ENCODE results near the gene ANGEL2. TPM values are rescaled to one million over a fixed set of nuclear protein-coding genes. Genes with fewer than 3 reads are reported as not detected.
"Not testable (repeated sequence)": the region's sequence is repeated elsewhere in the genome, so short reads cannot be mapped to it uniquely, and the experiment has no call there.

ANGEL2 gene
- total and polyA plus RNA-seq, 7 experiments from 2014 or later = 22.2 to 96.5 (median 63.4) TPM

DNA sequence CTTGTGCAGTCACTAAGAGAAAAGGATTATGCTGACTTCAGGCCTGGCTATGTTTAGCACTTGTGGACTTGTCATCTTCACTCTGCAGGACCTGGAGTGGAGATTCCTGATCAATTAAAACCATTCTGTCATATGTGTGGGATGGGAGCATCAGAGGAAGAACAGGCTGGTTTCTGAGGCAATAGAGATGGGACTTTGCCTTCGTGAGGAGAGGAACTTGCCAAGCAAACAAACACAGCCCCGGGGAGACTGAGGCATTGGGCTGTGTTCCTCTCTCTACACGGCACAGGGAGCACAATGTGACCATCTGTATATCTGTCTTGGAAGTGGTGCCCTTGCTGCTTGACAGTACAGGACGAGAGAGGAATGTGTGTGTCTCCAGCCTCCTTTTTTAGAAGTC lies 42.2 kb downstream of the ANGEL2 start:
- H3K27ac ChIP-seq (ENCODE audit: low read depth, low read length) = no peak overlapping the region

DNA sequence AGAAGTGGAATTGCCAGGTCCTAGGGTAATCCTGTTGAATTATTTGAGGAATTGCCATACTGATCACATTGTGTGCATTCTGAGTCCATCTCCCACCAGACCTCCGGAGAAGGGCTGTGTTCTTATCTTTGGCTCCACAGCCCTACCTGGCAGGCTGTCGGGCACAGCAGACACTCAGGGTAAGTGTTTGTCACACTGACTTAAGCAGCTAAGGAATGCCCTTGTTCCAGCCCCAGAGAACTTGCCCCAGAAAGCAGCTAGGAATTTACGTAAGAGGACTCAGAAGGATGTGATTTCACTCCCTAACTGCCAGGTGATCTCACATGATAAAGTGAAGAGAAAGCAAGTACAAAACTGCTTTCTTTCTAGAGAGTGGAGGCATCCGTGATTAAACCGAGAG lies 44.4 kb downstream of the ANGEL2 start:
- intact Hi-C loops (cut with micrococcal nuclease) = no loop called here
- DNase-seq = no peak
- Mint-ChIP-seq H3K36me3 (peaks cover 0 to 3% (median 0%) of the 10 kb centered on the region in 5 donors), H3K4me3 (no peak overlapping the region), H3K9me3 (no peaks in the 10 kb centered on the region), H3K27me3 (peaks cover 4 to 28% (median 11%) of the 10 kb centered on the region in 5 donors), H3K27ac (no peak overlapping the region), H3K4me1 (peaks cover 0 to 5% (median 3%) of the 10 kb centered on the region in 7 donors)
- ChIA-PET POLR2A (no interaction called here), CTCF (no interaction called here)
- H3K27ac ChIP-seq (ENCODE audit: low read depth, low read length) = no peak overlapping the region
- ATAC-seq = no peak
- H3K4me1 ChIP-seq (ENCODE audit: control insufficient read depth in 2 of 2, insufficient read depth in 2 of 2, low read length in 2 of 2) = no peaks in the 10 kb centered on the region
- no peaks in the 10 kb centered on the region for H3K9me3 ChIP-seq (ENCODE audit: control insufficient read depth in 2 of 3, low read length in 3 of 3)
- H3K27me3 ChIP-seq (ENCODE audit: control insufficient read depth in 2 of 2, insufficient read depth in 2 of 2, low read length in 2 of 2) = no peaks in the 10 kb centered on the region
- no peak overlapping the region for H3K4me3 ChIP-seq (ENCODE audit: low read length)
- no peaks in the 10 kb centered on the region for H3K36me3 ChIP-seq (ENCODE audit: control insufficient read depth in 2 of 3, insufficient read depth in 3 of 3, low read length in 3 of 3)

More for the DNA sequence above, 42.2 kb downstream of the ANGEL2 start:
- no peaks in the 10 kb centered on the region for H3K9me3 Mint-ChIP-seq
- no peak overlapping the region for H3K4me3 Mint-ChIP-seq
- H3K4me1 ChIP-seq (ENCODE audit: control insufficient read depth in 2 of 2, insufficient read depth in 2 of 2, low read length in 2 of 2) = no peaks in the 10 kb centered on the region
- intact Hi-C loops (cut with micrococcal nuclease) = no loop called here
- H3K4me3 ChIP-seq (ENCODE audit: low read length) = no peak overlapping the region
- CTCF ChIA-PET = no interaction called here
- H3K36me3 ChIP-seq (ENCODE audit: control insufficient read depth in 2 of 3, insufficient read depth in 3 of 3, low read length in 3 of 3) = no peaks in the 10 kb centered on the region
- POLR2A ChIA-PET = no interaction called here
- peaks cover 0 to 3% (median 0%) of the 10 kb centered on the region in 7 donors for H3K4me1 Mint-ChIP-seq
- no peaks in the 10 kb centered on the region for H3K9me3 ChIP-seq (ENCODE audit: control insufficient read depth in 2 of 3, low read length in 3 of 3)
- no peak overlapping the region for H3K27ac Mint-ChIP-seq
- peaks cover 0 to 17% (median 4%) of the 10 kb centered on the region in 5 donors for H3K27me3 Mint-ChIP-seq
- ATAC-seq (no peak), DNase-seq (no peak)
- no peaks in the 10 kb centered on the region for H3K36me3 Mint-ChIP-seq
- H3K27me3 ChIP-seq (ENCODE audit: control insufficient read depth in 2 of 2, insufficient read depth in 2 of 2, low read length in 2 of 2) = no peaks in the 10 kb centered on the region

- intact Hi-C loops (cut with micrococcal nuclease) = no loop called here
- Histone ChIP-seq H3K9me3 (ENCODE audit: control insufficient read depth in 2 of 3, low read length in 3 of 3) (no peaks in the 10 kb centered on the region), H3K4me1 (ENCODE audit: control insufficient read depth in 2 of 2, insufficient read depth in 2 of 2, low read length in 2 of 2) (no peaks in the 10 kb centered on the region), H3K36me3 (ENCODE audit: control insufficient read depth in 2 of 3, insufficient read depth in 3 of 3, low read length in 3 of 3) (no peaks in the 10 kb centered on the region), H3K27me3 (ENCODE audit: control insufficient read depth in 2 of 2, insufficient read depth in 2 of 2, low read length in 2 of 2) (peaks cover 0 to 4% of the 10 kb centered on the region in 2 donors), H3K4me3 (ENCODE audit: low read length) (no peak overlapping the region), H3K27ac (ENCODE audit: low read depth, low read length) (no peak overlapping the region)
- H3K4me3 Mint-ChIP-seq = no peak overlapping the region
- H3K27ac Mint-ChIP-seq = no peak overlapping the region
- H3K36me3 Mint-ChIP-seq = peaks cover 0 to 3% (median 0%) of the 10 kb centered on the region in 5 donors
- H3K9me3 Mint-ChIP-seq = no peaks in the 10 kb centered on the region
- ChIA-PET POLR2A (no interaction called here), CTCF (no interaction called here)
- no peak for DNase-seq
- H3K4me1 Mint-ChIP-seq = peaks cover 0 to 5% (median 0%) of the 10 kb centered on the region in 7 donors
- H3K27me3 Mint-ChIP-seq = peaks cover 8 to 35% (median 13%) of the 10 kb centered on the region in 5 donors
- no peak for ATAC-seq
Measured at GRCh38 chr1:212970085-212970484, 45.6 kb downstream of the ANGEL2 start.

DNA sequence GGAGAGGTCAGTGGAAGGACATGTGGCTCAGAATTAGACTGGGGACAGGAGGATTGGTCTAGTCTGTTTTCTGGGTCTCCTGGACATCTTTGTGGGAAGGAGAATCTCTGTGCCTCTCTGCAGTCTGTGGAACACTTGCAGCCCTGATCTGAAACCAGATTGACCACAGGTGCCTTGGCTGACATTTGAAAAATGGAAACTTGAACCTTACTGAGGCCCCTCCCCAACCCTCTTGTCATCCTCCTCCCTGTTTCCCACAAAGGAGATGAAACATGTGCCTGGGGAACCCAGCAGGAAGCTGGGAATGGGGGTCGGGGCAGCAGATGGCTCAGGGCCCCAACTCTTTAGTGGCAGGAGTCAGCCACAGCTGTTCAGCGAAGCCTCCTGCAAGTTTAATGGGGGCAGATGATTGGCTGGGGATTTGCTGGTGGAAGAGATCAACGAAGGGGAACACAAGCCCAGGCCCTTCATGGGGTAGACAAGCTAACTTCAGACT lies 47.3 kb downstream of the ANGEL2 start:
- intact Hi-C loops (cut with micrococcal nuclease) = no loop called here
- no peaks in the 10 kb centered on the region for H3K9me3 ChIP-seq (ENCODE audit: control insufficient read depth in 2 of 3, low read length in 3 of 3)
- no peak for DNase-seq
- no peaks in the 10 kb centered on the region for H3K36me3 ChIP-seq (ENCODE audit: control insufficient read depth in 2 of 3, insufficient read depth in 3 of 3, low read length in 3 of 3)
- no peak overlapping the region for H3K4me3 ChIP-seq (ENCODE audit: low read length)
- Mint-ChIP-seq H3K36me3 (peaks cover 0 to 3% (median 0%) of the 10 kb centered on the region in 5 donors), H3K9me3 (peaks cover 0 to 1% (median 0%) of the 10 kb centered on the region in 11 donors), H3K4me3 (no peak overlapping the region), H3K27me3 (peaks cover 13 to 40% (median 13%) of the 10 kb centered on the region in 5 donors), H3K27ac (no peak overlapping the region), H3K4me1 (peaks cover 0 to 5% (median 0%) of the 10 kb centered on the region in 7 donors)
- no peaks in the 10 kb centered on the region for H3K4me1 ChIP-seq (ENCODE audit: control insufficient read depth in 2 of 2, insufficient read depth in 2 of 2, low read length in 2 of 2)
- no peak overlapping the region for H3K27ac ChIP-seq (ENCODE audit: low read depth, low read length)
- ChIA-PET POLR2A (no interaction called here), CTCF (no interaction called here)
- ATAC-seq = no peak
- peaks cover 0 to 4% of the 10 kb centered on the region in 2 donors for H3K27me3 ChIP-seq (ENCODE audit: control insufficient read depth in 2 of 2, insufficient read depth in 2 of 2, low read length in 2 of 2)

DNA sequence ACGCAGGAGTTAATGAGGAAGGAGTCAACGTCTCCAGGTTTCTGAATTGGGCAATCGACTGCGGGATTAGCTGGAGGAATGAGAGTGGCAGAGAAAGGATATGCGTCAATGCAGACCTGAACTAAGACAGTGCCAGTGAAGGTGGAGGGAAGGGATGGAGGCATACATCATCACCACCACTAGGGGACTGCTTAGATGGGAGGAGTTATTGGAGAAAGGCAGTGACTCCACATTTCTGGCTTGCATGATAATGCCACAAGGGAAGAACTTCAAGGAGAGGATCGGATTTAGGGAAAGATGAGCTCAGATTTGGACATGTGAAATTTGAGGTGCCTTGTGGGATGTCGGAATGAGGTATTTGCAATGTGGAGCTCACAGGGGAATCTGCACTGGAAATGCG lies 47.9 kb downstream of the ANGEL2 start:
- peaks cover 0 to 4% of the 10 kb centered on the region in 2 donors for H3K27me3 ChIP-seq (ENCODE audit: control insufficient read depth in 2 of 2, insufficient read depth in 2 of 2, low read length in 2 of 2)
- peaks cover 13 to 38% (median 13%) of the 10 kb centered on the region in 5 donors for H3K27me3 Mint-ChIP-seq
- peaks cover 0 to 5% (median 0%) of the 10 kb centered on the region in 7 donors for H3K4me1 Mint-ChIP-seq
- DNase-seq = no peak
- ATAC-seq = no peak
- no peaks in the 10 kb centered on the region for H3K9me3 ChIP-seq (ENCODE audit: control insufficient read depth in 2 of 3, low read length in 3 of 3)
- no peak overlapping the region for H3K27ac ChIP-seq (ENCODE audit: low read depth, low read length)
- intact Hi-C loops (cut with micrococcal nuclease) = no loop called here
- H3K9me3 Mint-ChIP-seq = peaks cover 0 to 1% (median 0%) of the 10 kb centered on the region in 11 donors
- no peaks in the 10 kb centered on the region for H3K4me1 ChIP-seq (ENCODE audit: control insufficient read depth in 2 of 2, insufficient read depth in 2 of 2, low read length in 2 of 2)
- H3K27ac Mint-ChIP-seq = no peak overlapping the region
- CTCF ChIA-PET = no interaction called here
- no peak overlapping the region for H3K4me3 Mint-ChIP-seq
- POLR2A ChIA-PET = no interaction called here
- H3K36me3 ChIP-seq (ENCODE audit: control insufficient read depth in 2 of 3, insufficient read depth in 3 of 3, low read length in 3 of 3) = no peaks in the 10 kb centered on the region
- peaks cover 0 to 3% (median 0%) of the 10 kb centered on the region in 5 donors for H3K36me3 Mint-ChIP-seq
- no peak overlapping the region for H3K4me3 ChIP-seq (ENCODE audit: low read length)

- no peak for ATAC-seq
- intact Hi-C loops (cut with micrococcal nuclease) = no loop called here
- Histone ChIP-seq H3K4me1 (ENCODE audit: control insufficient read depth in 2 of 2, insufficient read depth in 2 of 2, low read length in 2 of 2) (no peaks in the 10 kb centered on the region), H3K27ac (ENCODE audit: low read depth, low read length) (no peak overlapping the region), H3K36me3 (ENCODE audit: control insufficient read depth in 2 of 3, insufficient read depth in 3 of 3, low read length in 3 of 3) (no peaks in the 10 kb centered on the region), H3K9me3 (ENCODE audit: control insufficient read depth in 2 of 3, low read length in 3 of 3) (no peaks in the 10 kb centered on the region), H3K27me3 (ENCODE audit: control insufficient read depth in 2 of 2, insufficient read depth in 2 of 2, low read length in 2 of 2) (peaks cover 0 to 4% of the 10 kb centered on the region in 2 donors), H3K4me3 (ENCODE audit: low read length) (no peak overlapping the region)
- ChIA-PET POLR2A (no interaction called here), CTCF (no interaction called here)
- peaks cover 0 to 1% (median 0%) of the 10 kb centered on the region in 11 donors for H3K9me3 Mint-ChIP-seq
- no peak overlapping the region for H3K27ac Mint-ChIP-seq
- peaks cover 0 to 5% (median 0%) of the 10 kb centered on the region in 7 donors for H3K4me1 Mint-ChIP-seq
- no peak for DNase-seq
- peaks cover 13 to 43% (median 18%) of the 10 kb centered on the region in 5 donors for H3K27me3 Mint-ChIP-seq
- no peak overlapping the region for H3K4me3 Mint-ChIP-seq
- peaks cover 0 to 3% (median 0%) of the 10 kb centered on the region in 5 donors for H3K36me3 Mint-ChIP-seq
Measured at GRCh38 chr1:212966616-212967015, 49.1 kb downstream of the ANGEL2 start.

- H3K4me1 Mint-ChIP-seq; H3K4me3 ChIP-seq (ENCODE audit: low read length); H3K9me3 Mint-ChIP-seq; POLR2A ChIA-PET; H3K4me3 Mint-ChIP-seq; H3K27me3 ChIP-seq (ENCODE audit: control insufficient read depth in 2 of 2, insufficient read depth in 2 of 2, low read length in 2 of 2); H3K9me3 ChIP-seq (ENCODE audit: control insufficient read depth in 2 of 3, low read length in 3 of 3); ATAC-seq; H3K36me3 Mint-ChIP-seq; H3K27ac ChIP-seq (ENCODE audit: low read depth, low read length); DNase-seq; H3K36me3 ChIP-seq (ENCODE audit: control insufficient read depth in 2 of 3, insufficient read depth in 3 of 3, low read length in 3 of 3); intact Hi-C loops (cut with micrococcal nuclease); H3K27ac Mint-ChIP-seq; H3K4me1 ChIP-seq (ENCODE audit: control insufficient read depth in 2 of 2, insufficient read depth in 2 of 2, low read length in 2 of 2): not testable (repeated sequence)
- peaks cover 13 to 47% (median 22%) of the 10 kb centered on the region in 5 donors for H3K27me3 Mint-ChIP-seq
- CTCF ChIA-PET = interaction anchor here (0.6 kb wide), 1 partner anchor 32 kb away, joined by 3 read pairs; no protein-coding TSS in a partner anchor
Measured at GRCh38 chr1:212964993-212965392, 50.7 kb downstream of the ANGEL2 start.

All from naive thymus-derived CD4-positive, alpha-beta T cell (primary cell).